ENCODE measurements around the gene KRTAP5-1.
"Not testable (repeated sequence)": the region's sequence is repeated elsewhere in the genome, so short reads cannot be mapped to it uniquely, and the experiment has no call there.

The KRTAP5-1 gene

DNA sequence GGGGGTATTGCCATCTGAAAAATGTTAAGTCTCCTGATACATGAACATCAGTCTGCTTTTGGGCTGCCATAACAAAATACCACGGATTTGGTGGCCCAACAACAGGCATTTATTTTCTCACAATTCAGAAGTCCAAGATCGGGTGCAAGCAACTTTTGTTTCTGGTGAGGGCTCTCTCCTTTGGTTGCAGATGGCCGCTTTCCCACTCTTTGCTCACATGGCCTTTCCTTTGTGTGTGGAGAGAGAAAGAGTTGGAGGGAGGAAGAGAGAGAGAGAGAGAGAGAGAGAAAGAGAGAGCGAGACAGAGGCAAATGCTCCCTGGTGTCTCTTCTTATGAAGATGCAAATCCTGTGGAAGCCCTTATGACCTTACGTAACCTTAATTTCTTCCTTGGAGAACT lies 15.5 kb upstream of the KRTAP5-1 start:
- DNase-seq = no peak

DNA sequence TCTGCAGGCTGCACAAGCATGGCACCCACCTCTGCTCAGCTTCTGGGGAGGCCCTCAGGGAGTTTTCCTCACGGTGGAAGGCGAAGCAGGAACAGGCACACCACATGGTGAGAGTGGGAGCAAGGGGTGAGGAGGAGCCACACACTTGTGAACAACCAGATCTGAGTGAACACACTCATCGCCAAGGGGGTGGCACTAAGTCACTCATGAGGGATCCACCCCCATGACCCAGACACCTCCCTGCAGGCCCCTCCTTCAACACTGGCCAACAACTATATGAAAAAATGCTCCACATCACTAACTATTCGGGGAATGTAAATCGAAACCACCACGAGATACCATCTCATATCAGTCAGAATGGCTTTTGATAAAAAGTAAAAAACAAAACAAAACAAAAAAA lies 13.7 kb upstream of the KRTAP5-1 start:
- DNase-seq = no peak

DNA sequence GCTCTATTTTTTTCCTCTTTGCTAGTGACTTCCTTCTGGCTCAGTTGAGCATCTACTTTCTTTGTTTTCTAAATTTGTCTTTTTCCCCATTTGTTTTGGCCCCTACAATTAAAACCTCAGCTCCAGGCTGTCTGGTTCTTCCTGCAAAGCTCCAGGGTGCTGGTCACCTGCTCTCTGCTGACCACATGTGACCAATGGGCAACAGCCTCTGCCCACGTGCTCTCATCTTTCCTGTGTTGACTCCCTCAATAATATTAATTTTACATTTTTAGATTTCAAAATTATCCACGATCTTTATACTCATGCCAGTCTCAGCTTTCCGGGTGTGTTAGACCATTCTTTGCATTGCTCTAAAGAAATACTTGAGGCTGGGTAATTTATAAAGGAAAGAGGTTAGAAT lies 13.3 kb upstream of the KRTAP5-1 start:
- DNase-seq = not testable (repeated sequence)

DNA sequence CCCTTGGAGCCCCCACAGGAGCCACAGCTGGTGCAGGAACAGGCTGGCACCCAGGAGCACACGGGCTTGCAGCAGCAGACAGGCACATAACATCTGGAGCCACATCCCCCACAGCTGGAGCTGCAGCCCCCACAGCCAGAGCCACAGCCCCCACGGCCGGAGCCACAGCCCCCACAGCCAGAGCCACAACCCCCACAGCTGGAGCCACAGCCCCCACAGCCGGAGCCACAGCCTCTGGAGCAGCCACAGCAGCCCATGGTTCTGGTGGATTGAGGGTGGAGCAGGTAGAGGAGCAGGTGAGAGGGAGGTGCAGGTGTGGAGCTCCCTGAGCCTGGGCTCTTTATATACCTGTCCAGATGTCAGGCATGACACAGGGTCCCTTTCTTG lies 12.9 kb upstream of the KRTAP5-1 start, which contains the start of gene KRTAP5-2:
Gene KRTAP5-2, minus strand, starts transcription at position 301 of the 387 bp plus-strand sequence. Its CDS starts 44 bp downstream, at position 257.
- no peak for DNase-seq

DNA sequence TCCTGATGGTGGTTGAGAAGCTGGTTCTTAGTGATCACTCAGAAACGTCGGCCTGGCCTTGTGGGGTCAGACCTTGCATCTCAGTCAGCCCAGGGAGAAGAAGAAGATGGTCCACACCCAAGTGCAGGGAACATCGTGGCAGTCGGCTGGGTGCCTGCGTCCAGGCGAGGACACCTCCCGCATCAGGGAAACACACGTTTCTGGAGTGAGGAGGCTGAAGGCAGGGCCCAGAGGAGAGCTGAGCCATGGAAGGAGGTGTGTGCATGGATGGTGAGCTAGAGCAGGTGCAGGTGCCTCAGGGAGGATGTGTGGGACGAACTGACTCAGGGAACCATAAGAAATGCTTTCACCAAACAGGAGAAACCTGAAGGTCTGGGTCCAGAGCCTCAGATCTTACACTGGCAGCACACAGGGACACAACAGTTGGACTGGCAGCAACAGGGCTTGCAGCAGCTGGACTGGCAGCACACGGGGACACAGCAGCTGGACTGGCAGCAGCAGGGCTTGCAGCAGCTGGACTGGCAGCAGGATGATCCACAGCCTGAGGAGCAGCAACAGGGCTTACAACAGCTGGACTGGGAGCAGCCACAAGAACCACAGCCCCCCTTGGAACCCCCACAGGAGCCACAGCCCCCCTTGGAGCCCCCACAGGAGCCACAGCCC lies 12.4 kb upstream of the KRTAP5-1 start:
- DNase-seq = no peak

DNA sequence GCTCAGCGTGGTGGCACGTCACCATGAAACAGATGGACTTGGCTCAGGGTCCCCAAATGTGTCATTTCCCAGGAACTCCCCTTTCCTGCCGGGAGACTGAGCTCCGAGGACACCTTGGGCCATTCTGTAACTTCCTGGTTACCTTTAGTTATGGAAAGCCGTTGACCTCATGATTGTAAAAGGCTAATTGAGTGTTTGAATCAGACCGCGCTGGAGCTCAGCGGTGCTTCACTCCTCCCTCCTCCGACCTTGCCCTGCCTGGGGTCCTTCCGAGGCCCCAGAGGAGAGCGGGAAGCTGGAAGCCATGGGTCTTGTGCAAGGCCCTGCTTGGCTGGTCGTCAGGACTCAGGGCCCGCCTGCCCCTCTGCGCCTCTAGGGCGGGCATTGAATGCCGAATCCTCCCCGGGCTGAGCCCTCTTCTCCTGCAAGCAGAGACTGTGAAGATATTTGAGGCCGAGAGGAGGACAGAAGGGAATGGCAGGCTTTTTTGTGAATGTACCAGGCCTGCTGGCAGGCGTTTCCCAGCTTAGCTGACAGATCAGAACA lies 11.6 kb upstream of the KRTAP5-1 start:
- DNase-seq = not testable (repeated sequence)

DNA sequence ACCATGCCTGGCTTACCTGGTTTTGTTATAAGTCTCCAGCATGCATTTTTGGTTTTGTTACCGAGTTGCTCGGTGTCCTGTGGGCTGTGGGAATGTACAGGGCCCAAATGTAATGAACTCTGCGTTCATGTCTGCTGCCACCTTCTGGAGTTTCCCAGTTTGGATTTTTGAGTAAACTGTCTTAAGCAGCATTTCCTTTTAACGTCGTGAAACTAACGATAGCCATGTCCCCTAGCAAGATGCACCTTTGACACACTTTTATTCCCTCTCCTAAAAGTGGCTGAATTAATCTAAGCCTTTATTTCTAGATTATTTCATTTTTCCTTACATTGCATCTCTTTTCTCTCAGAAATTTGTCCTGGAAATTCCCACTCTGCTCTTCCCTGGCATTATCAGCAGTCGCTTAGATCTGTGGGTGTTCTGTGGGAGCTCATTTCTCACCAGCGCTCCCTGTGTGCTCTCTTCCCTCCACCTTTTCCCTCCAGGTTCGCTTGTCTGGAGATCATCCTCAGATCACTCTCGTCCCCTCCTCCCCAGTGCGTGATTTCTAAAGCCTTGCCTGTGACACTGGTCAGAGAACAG lies 11.0 kb upstream of the KRTAP5-1 start:
- DNase-seq = not testable (repeated sequence)

DNA sequence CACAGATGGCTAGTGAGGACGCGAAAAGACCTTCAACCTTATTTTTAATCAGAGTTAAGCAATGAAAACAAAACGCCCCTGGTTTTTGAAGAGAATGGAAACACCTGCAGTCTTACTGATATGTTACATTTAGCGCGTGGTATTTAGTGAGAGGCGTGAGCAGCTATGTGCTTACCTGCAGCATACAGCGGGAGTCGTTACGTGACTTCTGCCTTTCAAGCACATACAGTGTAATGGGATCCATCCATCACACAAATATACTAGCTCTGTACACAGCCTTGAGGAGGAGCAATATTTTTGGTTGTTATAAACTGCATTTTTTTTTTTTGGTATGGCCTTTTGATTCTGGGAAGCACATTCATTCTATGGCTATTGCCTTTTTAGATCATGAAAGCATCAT lies 7.5 kb upstream of the KRTAP5-1 start:
- no peak for DNase-seq

DNA sequence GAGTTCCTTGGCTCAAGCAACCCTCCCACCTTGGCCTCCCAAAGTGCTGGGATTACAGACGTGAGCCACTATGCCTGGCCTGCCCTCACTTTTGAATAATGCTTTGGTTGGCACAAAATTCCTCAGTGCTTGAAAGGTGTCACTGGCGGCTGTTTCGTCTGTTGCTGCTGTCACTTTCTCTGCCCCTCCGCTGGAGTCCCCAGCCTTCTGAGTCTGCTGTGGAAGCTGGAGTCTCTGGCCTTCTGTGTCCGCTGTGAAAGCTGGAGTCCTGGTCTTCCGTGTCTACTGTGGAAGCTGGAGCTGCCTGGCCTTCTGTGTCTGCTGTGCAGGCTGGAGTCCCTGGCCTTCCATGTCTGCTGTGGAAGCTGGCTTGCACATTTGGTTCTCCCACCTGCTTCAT lies 4.9 kb upstream of the KRTAP5-1 start:
- DNase-seq = no peak

DNA sequence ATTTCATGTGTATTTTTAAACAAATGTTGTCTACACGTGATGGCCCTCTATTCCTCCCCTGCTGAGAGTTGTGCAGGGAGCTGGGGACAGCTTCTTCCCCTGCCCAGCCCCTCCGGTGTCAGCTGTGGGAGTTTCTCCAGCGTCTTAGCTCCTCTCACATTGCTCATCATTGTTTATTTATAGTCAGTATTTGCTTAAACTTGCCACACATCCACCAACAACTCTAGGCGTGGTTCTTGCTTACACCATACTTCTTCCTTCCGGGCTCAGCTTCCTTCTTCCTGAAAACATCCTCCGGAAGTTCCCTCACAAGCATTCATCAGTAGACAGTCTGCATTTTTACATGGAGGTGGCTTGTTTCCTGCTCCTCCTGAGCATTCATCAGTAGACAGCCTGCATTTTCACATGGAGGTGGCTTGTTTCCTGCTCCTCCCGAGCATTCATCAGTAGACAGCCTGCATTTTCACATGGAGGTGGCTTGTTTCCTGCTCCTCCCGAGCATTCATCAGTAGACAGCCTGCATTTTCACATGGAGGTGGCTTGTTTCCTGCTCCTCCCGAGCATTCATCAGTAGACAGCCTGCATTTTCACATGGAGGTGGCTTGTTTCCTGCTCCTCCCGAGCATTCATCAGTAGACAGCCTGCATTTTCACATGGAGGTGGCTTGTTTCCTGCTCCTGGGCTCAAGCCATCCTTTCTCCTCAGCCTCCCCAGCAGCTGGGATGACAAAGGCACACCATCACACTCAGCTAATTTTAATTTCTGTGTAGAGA lies 4.3 kb upstream of the KRTAP5-1 start:
- not testable (repeated sequence) for DNase-seq

DNA sequence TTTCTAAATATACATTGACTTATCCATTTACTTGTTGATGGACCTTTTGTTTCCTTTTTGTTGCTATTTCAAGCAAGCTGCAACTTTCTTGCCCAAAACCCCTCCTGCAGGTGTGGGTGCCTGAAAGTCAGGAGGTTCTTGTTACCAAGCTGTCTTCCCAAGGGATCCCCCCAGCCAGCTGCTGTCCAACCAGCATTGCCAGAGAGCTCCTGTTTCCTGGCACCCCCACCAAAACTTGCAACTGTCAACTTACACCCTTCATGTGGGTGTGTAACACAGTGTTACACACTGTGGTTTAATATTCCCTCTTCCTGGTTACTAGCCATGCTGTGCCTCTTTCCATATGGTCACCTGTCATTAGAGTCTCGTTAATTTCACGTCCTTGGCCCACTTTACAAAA lies 1.6 kb upstream of the KRTAP5-1 start:
- DNase-seq = no peak

DNA sequence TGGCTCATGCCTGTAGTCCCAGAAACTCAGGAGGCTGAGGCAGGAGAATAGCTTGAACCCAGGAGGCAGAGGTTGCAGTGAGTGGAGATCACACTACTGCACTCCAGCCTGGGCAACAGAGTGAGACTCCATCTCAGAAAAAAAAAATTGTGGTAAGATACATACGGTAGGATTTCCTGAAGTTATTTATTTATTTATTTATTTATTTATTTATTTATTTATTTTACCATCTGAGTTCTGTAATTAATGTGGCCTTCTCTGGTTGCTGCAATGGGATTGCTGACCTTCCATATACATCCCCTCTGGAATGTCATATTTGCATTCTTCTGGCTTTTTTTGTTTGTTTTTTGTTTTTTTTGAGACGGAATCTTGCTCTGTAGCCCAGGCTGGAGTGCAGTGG lies 2.2 kb downstream of the KRTAP5-1 start:
- DNase-seq = not testable (repeated sequence)

DNA sequence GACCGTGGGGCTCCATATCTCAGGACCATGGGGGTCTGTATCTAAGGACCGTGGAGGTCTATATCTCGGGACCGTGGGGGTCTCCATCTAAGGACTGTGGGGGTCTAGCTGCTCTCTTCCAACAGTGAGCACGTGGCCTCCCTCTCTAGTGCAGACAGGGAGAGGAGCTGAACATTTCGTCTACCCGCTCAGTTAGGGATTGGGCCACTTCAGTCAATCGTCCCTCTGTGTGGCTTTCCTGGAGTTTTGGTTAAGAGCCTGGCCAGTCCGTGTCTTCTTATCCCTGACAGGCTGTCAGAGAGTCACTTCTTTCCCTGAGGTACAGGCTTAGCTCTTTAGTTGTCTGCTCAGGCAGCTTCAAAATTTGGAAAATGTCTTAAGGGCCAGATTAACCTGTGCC lies 3.1 kb downstream of the KRTAP5-1 start:
- DNase-seq = no peak

DNA sequence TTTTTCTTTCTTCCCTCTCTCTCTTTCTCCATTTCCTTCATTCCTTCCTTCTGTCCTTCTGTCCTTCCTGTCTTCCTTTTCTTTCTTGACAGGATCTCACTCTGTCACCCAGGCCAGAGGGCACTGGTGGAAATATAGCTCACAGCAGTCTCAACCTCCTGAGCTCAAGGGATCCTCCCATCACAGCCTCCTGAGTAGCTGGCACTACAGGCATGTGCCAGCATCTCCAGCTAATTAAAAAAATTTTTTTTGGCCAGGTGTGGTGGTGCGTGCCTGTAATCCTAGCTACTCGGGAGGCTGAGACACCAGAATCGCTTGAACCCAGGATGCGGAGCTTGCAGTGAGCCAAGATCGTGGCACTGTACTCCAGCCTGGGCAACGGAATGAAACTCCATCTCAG lies 8.3 kb downstream of the KRTAP5-1 start:
- no peak for DNase-seq

DNA sequence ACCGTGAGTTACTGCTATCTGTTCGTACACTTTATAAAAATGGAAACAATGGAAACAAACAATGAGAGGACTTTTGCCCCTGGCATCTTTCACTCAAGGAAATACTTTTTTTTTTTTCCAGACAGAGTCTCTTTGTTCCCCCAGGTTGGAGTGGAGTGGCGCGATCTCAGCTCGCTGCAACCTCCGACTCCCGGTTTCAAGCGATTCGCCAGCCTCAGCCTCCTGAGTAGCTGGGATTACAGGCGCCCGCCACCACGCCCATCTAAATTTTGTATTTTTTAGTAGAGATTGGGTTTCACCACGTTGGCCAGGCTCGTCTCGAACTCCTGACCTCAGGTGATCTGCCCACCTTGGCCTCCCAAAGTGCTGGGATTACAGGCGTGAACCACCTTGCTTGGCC lies 9.3 kb downstream of the KRTAP5-1 start:
- DNase-seq = not testable (repeated sequence)

DNA sequence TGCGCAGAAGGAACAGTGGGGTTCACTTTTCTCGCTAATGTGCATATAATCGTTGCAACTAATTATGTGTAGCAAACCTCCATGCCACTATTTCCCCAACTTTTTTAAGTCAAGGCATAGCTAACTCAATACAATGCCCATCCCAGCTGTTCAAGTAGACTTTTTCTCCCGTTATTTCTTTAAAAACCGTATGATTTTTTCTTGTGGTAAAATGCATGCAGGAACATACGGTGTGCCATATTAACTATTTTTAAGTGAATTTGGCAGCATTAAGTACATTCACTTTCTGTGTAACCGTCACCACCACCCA lies 10.2 kb downstream of the KRTAP5-1 start:
- DNase-seq = no peak

DNA sequence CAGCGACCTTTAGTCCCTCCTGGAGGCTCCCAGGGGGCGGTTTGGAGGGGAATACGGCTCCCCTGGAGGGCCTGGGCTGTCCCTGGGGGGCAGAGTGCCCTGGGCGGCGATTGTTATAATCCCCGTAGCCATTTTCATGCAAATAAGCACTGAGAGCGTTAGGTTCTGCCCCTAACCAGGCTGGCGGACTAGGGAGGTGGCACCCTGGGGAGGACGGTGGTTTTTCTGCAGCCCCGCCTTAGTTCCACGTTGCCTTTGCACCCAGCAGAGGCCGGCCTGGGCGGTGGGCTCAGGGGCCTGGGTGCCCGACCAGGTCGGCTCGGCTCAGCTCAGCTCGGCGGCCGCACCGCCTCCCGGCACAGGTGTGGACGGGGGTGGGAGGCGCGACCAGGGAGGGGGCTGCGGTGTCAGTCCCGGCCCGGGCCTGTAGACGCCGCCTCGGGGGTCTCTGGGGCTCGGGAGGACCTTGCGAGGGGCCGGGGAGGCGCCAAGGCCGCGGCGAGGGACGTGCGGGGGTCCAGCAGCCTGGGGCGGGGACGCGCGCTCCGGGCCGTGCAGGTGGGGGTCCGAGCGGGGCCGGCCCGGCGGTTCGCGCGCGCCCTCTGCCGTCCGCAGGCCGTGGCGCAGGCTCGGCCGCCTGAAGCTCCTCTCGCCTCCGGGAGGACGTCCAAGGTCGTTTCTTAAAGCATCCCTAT lies 10.7 kb downstream of the KRTAP5-1 start:
- DNase-seq = peak; percentile 90

DNA sequence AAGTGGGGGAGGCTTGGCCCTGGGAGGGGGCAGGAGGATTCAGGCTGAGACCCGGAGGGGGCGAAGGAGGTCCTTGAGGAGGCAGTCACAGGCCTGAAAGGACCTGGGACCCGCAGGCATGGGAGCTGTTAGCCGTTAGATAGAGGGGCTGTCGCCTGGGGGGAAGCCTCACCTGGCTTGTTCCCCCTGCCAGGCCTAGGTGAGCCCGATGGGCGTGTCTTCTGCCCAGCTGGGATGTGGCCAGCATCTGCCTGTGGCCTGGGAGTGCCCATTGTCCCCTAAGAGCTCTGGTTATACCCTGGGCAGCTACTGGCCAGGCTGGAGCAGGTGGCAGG lies 11.2 kb downstream of the KRTAP5-1 start:
- DNase-seq = no peak

DNA sequence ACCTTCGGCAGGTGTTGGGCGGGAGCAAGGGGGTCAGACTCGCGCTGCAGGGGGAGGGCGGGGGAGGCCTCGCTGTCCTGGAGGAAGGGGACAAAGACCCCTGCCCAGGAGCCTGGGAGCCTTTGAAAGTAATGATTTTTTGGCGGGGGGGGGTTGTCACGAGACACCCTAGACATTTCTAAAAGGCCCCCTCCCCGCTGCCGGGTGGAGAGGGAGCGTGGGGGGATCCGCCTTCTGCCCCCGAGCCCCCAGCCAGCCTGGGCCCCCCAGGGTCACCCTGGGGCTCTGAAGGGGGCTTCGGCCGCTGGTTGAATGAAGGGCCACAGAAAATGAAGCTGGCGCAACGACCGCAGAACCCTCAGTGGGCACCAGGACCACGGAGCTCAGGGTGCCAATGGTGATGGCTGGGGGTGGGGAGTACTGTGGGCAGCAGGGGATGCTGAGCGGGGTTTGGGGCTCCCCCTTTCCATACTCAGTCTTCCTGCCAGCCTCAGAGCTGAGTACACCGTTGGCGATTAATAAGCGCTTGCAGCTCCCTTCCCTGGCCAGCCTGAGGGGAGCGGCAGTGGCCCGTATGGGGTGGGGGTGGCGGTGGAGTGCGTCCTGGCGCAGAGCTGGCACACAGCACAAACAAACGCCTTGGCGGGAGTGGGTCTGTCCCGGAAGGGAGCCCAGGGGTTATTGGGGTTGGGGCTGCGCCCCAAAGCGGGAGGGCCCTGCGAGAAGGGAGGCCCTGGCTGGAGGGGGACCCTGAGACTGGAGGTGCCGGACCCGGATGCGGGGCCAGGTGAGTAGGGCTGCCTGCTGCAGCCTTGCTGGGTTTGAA lies 11.8 kb downstream of the KRTAP5-1 start:
- DNase-seq = peak; percentile 71

DNA sequence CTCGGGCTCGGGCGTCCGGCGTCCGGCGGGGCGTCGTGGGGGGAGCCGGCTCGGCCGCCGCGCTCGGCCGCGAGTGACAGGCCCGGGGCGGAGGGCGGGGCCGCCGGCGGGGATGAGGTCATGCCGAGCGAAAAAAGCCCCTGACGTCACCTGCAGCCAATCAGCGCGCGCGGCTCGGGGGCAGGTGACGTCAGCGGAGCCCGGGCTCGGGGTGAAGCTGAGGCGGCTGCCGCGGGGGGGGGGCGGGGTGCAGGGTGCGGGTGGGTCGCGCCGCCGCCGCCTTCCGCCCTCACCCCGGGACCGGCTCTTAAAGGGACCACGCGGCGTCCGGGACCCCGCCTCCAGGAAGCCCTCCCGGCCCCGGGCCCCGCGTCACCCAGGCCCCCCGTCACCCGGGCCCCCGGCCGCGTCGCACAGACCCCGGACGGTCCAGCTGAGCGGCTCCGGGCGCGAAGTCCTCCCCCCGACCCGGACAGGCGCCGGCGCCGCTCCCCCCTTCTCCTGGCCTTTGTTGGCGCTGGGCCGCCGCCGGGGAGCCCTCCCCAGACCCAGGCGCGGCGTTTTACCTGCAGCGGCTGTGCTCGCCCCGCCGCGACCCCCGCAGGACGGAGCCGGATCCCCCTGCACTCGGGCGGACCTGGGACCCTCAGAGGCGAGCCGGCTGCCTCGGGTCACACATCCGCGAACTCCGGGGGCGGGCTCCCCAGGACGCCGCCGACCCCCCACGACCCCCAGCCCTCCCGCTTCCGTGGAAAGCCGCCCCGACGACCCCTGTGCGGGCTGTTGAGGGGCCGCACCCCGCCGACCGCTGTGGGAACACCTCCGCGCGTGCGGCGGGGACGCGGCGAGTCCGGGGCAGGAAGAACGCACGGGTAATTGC lies 12.6 kb downstream of the KRTAP5-1 start, which contains the start of gene DUSP8:
Gene DUSP8, minus strand, starts transcription at position 75 of the 880 bp plus-strand sequence. CDS start 6,445 bp downstream, outside the sequence.
- DNase-seq = peak; percentile 93

DNA sequence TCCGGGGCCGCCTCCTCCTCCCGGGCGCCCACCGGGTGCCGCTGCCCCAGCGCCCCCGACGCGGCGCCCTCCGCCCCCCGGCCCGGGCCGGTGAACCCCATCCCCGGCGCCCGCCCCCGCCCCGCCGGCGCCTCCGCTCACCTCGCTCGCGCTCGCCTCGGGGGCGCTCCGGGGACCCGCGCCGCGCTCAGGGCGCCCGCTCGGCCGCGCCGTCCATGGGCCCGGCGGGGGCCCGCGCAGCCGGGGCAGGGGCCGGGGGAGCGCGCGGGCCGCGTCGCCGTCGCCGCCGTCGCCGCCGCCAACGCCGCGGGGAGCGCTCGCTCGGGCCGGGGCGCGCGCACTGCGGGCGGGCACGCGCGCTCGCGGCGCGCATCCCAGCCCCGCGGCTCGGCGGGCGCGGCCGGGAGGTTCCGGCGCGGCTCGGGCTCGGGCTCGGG lies 13.3 kb downstream of the KRTAP5-1 start:
- DNase-seq = no peak
